Subcutaneous adipose tissue (tissue), 4 donors: ENCODE results near the gene HRH1. TPM values are rescaled to one million over a fixed set of nuclear protein-coding genes. Genes with fewer than 3 reads are reported as not detected.

Source experiments
- total RNA-seq, 4 donors: library from RNA; depleted of rRNA; stranded (reverse); fragments of >200 nt; gene quantifications; one replicate each; pipeline ENCODE4 v1.1.0, GENCODE V29; 2016
- TF ChIP-seq, protein P1 (sequence below): fragments of 450-650 bp; IDR thresholded peaks from one replicate; pipeline ENCODE4 v1.5.1; 2016; ENCODE audit warnings: low read depth, mild to moderate bottlenecking, control low read depth, antibody characterized with exemption, moderate library complexity

The HRH1 gene
- total RNA-seq, 4 donors from 2014 or later = 3.2 to 8.4 (median 4.9) TPM

DNA sequence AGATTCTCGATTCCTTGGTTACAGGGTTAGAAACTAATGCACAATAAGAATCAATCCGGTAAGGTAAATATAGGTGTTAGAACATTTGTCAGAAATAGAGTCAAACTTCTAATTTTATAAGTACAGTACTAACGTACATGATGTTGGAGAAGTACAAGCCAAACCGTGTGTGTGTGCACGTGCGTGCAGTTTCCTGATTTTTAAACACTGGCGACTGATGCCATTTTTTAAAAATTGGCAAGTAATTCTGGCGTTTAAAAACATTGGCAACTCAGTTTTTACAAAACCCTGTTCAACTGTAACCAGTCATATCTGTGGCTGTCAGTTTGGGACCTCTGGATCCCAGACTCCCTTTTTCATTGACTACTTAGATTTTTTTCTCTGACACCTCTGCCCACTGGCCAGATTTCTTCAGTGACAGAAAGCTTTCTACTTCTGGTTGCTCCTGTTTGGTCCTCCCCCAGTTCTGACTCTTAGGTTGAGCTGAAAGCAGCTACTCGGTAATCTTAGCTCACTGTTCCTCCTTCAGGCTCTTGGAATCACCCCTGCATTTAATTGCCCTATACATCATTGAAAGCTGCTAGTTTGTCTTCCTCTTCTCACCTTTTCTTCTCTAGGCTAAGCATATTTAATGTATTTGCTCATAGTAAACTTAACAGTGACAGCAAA, 118.7 kb downstream of the HRH1 start:
- TF ChIP-seq, protein P1, sequence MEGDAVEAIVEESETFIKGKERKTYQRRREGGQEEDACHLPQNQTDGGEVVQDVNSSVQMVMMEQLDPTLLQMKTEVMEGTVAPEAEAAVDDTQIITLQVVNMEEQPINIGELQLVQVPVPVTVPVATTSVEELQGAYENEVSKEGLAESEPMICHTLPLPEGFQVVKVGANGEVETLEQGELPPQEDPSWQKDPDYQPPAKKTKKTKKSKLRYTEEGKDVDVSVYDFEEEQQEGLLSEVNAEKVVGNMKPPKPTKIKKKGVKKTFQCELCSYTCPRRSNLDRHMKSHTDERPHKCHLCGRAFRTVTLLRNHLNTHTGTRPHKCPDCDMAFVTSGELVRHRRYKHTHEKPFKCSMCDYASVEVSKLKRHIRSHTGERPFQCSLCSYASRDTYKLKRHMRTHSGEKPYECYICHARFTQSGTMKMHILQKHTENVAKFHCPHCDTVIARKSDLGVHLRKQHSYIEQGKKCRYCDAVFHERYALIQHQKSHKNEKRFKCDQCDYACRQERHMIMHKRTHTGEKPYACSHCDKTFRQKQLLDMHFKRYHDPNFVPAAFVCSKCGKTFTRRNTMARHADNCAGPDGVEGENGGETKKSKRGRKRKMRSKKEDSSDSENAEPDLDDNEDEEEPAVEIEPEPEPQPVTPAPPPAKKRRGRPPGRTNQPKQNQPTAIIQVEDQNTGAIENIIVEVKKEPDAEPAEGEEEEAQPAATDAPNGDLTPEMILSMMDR = no peak

GRCh38 chr3:11273891-11274291, 119.6 kb downstream of the HRH1 start:
- TF ChIP-seq, protein P1 = no peak

- TF ChIP-seq, protein P1 = no peak
These were observed 120.4 kb downstream of the HRH1 start for GRCh38 chr3:11274566-11275142.

GRCh38 chr3:11275926-11276325, 121.6 kb downstream of the HRH1 start:
- TF ChIP-seq, protein P1 = no peak

GRCh38 chr3:11276901-11277300, 122.6 kb downstream of the HRH1 start:
- TF ChIP-seq, protein P1 = no peak

DNA sequence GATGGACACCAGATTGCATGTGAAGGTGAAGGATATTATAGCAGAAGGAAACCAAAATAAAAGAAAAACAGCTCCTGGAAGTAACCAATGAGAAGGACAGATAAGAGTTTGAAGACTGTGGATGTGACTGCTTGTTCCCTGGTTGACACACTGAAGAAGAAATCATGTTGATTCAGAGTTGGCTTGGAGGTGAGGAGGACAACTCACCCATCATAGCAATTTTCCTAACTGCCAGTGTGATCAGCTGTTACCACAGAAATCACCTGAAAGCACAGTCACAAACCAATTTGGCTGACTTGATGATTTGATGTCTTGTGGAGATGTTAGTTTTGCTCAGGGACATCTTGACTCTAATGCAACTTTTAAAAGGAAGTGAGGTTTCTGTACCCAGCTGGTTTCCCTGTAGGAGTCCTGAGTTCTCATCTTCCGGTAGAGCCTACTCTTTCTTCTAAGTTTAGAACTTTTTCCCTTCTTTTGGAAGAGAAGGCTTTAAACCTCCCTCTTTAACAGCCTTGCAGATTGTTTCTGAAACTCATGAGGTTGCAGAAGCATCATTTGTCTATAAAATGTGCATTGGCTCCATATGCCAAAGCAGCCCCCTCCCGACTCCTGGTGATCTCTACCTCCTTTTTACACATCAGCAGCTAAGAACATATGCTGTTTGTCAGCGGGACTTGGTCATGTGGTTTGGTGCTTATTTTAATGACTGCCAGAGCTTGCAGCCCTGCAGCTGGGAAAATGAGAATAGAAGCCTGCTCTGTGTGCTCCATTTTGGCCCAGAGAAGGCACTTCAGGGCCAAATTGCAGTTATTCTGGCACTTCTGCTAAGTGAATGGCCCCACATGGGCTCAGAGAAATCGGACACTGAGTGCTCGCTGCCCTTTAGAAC, 128.2 kb downstream of the HRH1 start:
- TF ChIP-seq, protein P1 = no peak

DNA sequence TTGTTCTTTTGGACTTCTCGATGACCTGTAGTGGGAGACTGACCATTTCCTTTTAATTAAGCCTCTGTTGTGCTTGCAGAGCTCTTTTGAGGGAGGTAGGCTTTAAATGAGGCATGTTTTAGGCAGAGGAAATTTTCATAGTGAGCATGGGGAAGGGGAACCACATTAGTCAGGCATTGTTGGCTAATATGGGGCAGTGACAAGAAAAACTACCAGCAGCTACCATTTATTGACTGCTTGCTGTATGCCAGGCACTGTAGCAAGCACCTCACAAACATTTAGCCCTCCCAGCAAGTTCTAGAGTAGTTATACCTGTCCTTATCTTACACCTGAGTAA, 128.8 kb downstream of the HRH1 start:
- TF ChIP-seq, protein P1 = no peak
